Right atrium auricular region (tissue), 2 donors: ENCODE data around the gene EXOC3. TPM values are rescaled to one million over a fixed set of nuclear protein-coding genes. Genes with fewer than 3 reads are reported as not detected.
"Not testable (repeated sequence)": the region's sequence is repeated elsewhere in the genome, so short reads cannot be mapped to it uniquely, and the experiment has no call there.

Experiments
- DNase-seq: peaks from one replicate; pipeline ENCODE4 v3.0.0-alpha.2; 2019; ENCODE audit warnings: low spot score
- H3K27ac ChIP-seq, 2 donors: fragments of 200-600 bp; sonication (generic); 1 replicate in 1 of 2; 2 replicates in 1 of 2; pipeline ENCODE4 v1.5.1; 2016 to 2019
- H3K27me3 ChIP-seq, 2 donors: fragments of 200-600 bp; sonication (generic); one replicate each; pipeline versions ENCODE4 v1.5.1 to v1.6.0; 2017 to 2019
- H3K36me3 ChIP-seq: fragments of 200-600 bp; sonication (generic); one replicate; pipeline ENCODE4 v1.5.1; 2016
- H3K4me1 ChIP-seq, 2 donors: fragments of 200-600 bp; sonication (generic); one replicate each; pipeline versions ENCODE4 v1.5.1 to v1.6.0; 2017 to 2019
- H3K4me3 ChIP-seq, 2 donors: fragments of 200-600 bp; sonication (generic); 1 replicate in 1 of 2; 2 replicates in 1 of 2; pipeline ENCODE4 v1.5.1; 2017 to 2019; ENCODE audit warnings: mild to moderate bottlenecking in 1 of 2, moderate library complexity in 1 of 2
- H3K9me3 ChIP-seq, 2 donors: fragments of 200-600 bp; sonication (generic); one replicate each; pipeline ENCODE4 v1.5.1; 2019
- total RNA-seq, 2 donors: library from RNA; depleted of rRNA; stranded (reverse); fragments of >200 nt; gene quantifications; one replicate each; pipeline ENCODE4 v1.1.0, GENCODE V29; 2016
- TF ChIP-seq, protein P1 (sequence below), 2 donors: fragments of 200-600 bp; sonication (generic); IDR thresholded peaks; one replicate each; pipeline ENCODE4 v1.5.1; 2019; ENCODE audit warnings: antibody characterized with exemption in 2 of 2

EXOC3 gene
- total RNA-seq, 2 donors from 2014 or later = 34.7 to 40.7 TPM

- no peak for DNase-seq
- no peak overlapping the region for H3K27ac ChIP-seq
- H3K27me3 ChIP-seq = peaks cover 0 to 24% of the 10 kb centered on the region in 2 donors
- H3K9me3 ChIP-seq = no peaks in the 10 kb centered on the region
- no peaks in the 10 kb centered on the region for H3K36me3 ChIP-seq
- H3K4me3 ChIP-seq = no peak overlapping the region
- H3K4me1 ChIP-seq = peaks cover 0 to 7% of the 10 kb centered on the region in 2 donors
- TF ChIP-seq, protein P1, sequence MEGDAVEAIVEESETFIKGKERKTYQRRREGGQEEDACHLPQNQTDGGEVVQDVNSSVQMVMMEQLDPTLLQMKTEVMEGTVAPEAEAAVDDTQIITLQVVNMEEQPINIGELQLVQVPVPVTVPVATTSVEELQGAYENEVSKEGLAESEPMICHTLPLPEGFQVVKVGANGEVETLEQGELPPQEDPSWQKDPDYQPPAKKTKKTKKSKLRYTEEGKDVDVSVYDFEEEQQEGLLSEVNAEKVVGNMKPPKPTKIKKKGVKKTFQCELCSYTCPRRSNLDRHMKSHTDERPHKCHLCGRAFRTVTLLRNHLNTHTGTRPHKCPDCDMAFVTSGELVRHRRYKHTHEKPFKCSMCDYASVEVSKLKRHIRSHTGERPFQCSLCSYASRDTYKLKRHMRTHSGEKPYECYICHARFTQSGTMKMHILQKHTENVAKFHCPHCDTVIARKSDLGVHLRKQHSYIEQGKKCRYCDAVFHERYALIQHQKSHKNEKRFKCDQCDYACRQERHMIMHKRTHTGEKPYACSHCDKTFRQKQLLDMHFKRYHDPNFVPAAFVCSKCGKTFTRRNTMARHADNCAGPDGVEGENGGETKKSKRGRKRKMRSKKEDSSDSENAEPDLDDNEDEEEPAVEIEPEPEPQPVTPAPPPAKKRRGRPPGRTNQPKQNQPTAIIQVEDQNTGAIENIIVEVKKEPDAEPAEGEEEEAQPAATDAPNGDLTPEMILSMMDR (IDR thresholded peaks at IDR 0.05) = no peak
These were observed 40.0 kb downstream of the EXOC3 start for GRCh38 chr5:483011-483410.

DNA sequence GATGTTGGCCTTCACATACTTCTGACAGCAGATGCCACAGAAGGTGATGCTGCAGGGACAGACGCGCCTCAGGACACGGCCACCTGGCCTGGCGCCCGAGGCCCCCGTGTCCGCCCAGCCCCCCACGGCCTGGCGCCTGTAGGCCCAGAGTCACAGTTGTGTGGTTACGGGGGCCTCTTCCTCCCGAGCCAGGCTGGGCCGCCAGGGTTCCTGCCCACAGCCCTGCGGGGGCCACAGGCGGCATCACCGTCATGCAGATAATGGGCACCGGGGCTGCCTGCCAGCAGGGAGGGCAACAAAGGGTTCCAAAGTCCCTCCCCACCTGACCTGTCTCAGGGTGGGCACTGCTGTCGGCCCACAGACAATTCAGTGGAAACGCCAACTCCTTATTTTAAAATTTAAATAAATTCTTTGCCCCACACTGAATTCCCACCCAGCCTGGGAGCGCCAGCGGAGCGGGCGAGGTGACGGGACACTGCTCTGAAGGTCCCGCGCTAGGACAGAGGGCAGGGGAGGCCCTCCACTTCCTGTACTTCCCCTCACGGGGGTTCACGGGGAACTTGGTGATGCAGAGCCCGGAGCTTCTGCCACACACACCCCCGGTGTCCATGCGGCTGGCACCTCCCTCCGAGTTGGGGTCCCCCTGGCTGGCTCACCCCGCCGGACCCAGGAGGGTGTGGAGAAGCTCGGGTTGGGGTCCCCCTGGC, 40.6 kb downstream of the EXOC3 start:
- Histone ChIP-seq H3K4me1 (peaks cover 0 to 7% of the 10 kb centered on the region in 2 donors), H3K27me3 (peaks cover 0 to 19% of the 10 kb centered on the region in 2 donors), H3K9me3 (no peaks in the 10 kb centered on the region), H3K27ac (no peak overlapping the region), H3K4me3 (no peak overlapping the region), H3K36me3 (no peaks in the 10 kb centered on the region)
- TF ChIP-seq, protein P1 (IDR thresholded peaks at IDR 0.05) = no peak
- DNase-seq = no peak

DNA sequence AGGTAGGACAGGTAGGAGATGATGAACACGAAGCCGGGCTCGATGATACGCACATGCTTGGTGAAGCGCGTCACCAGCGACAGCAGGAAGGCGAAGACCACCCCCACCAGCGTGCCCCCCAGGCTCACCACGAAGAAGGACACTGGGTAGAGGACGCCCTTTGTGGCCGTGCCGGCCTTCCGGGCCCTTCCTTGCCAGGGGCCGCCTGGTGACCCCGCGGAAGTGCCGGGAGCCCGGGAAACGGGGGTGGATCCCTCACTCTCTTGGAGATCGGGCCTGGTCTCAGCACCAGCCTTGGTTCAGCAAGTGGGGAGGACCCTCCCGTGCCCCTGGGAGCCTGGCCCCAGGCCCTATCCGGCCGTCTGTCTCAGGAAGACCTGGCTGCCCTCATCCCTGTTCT, 41.6 kb downstream of the EXOC3 start:
- peaks cover 0 to 7% of the 10 kb centered on the region in 2 donors for H3K4me1 ChIP-seq
- TF ChIP-seq, protein P1 (IDR thresholded peaks at IDR 0.05) = no peak
- H3K36me3 ChIP-seq = no peaks in the 10 kb centered on the region
- no peak overlapping the region for H3K27ac ChIP-seq
- H3K9me3 ChIP-seq = no peaks in the 10 kb centered on the region
- no peak overlapping the region for H3K4me3 ChIP-seq
- H3K27me3 ChIP-seq = peaks cover 0 to 9% of the 10 kb centered on the region in 2 donors
- DNase-seq = no peak

GRCh38 chr5:485113-485945, 42.4 kb downstream of the EXOC3 start:
- no peak for DNase-seq
- H3K4me3 ChIP-seq = no peak overlapping the region
- TF ChIP-seq, protein P1 (IDR thresholded peaks at IDR 0.05) = no peak
- no peak overlapping the region for H3K27ac ChIP-seq
- H3K27me3 ChIP-seq = peaks cover 0 to 8% of the 10 kb centered on the region in 2 donors
- no peaks in the 10 kb centered on the region for H3K9me3 ChIP-seq
- no peaks in the 10 kb centered on the region for H3K36me3 ChIP-seq
- peaks cover 0 to 7% of the 10 kb centered on the region in 2 donors for H3K4me1 ChIP-seq

GRCh38 chr5:485946-486491, 43.0 kb downstream of the EXOC3 start:
- no peak for DNase-seq
- H3K36me3 ChIP-seq = no peaks in the 10 kb centered on the region
- H3K27me3 ChIP-seq = peaks cover 0 to 8% of the 10 kb centered on the region in 2 donors
- TF ChIP-seq, protein P1 (IDR thresholded peaks at IDR 0.05) = no peak
- H3K4me1 ChIP-seq = peaks cover 0 to 7% of the 10 kb centered on the region in 2 donors
- no peak overlapping the region for H3K27ac ChIP-seq
- no peak overlapping the region for H3K4me3 ChIP-seq
- no peaks in the 10 kb centered on the region for H3K9me3 ChIP-seq

- not testable (repeated sequence) for H3K36me3 ChIP-seq, H3K9me3 ChIP-seq, DNase-seq, H3K4me1 ChIP-seq, H3K4me3 ChIP-seq, H3K27me3 ChIP-seq, H3K27ac ChIP-seq
These were observed 43.6 kb downstream of the EXOC3 start for GRCh38 chr5:486597-486996.
